Stimulated activated CD8-positive, alpha-beta memory T cell treated with anti-CD3 and anti-CD28 coated beads, Interleukin-12 subunit alpha, Interleukin-12 subunit beta, amount 100 ng/mL, for 4 hours (primary cell): ENCODE data around the gene MS4A4E.
"Not testable (repeated sequence)": the region's sequence is repeated elsewhere in the genome, so short reads cannot be mapped to it uniquely, and the experiment has no call there.

Experiments used
- DNase-seq: peaks from one replicate; pipeline ENCODE4 v3.0.0-alpha.2; 2020; ENCODE audit warnings: low read depth

MS4A4E gene

DNA sequence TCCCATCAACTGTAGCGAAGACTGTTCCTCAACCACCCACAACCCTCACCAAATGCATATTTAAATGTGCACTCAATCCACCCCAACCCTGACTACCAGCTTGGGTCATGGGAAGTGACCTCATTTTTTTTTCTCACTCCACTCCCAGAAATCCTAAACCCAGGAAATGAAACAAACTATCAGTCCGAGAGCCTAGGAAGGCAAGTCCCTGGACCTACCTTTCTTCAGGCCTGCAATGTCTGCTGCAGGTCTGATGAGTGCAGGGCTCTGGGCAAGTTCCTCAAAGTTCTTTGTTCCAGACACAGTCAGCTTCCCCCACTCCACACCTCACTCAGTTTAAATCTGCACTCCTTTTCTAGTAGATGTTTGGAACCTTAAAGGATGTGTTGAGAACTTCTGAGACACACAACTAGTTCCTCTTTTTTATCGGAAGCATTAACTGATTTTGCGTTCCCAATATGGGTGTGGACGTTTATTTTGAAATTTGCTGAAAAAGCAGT lies at the start of gene MS4A4E:
Gene MS4A4E, minus strand, starts transcription at position 398 of the 500 bp plus-strand sequence. CDS start 13,082 bp downstream, outside the sequence.
- no peak for DNase-seq

DNA sequence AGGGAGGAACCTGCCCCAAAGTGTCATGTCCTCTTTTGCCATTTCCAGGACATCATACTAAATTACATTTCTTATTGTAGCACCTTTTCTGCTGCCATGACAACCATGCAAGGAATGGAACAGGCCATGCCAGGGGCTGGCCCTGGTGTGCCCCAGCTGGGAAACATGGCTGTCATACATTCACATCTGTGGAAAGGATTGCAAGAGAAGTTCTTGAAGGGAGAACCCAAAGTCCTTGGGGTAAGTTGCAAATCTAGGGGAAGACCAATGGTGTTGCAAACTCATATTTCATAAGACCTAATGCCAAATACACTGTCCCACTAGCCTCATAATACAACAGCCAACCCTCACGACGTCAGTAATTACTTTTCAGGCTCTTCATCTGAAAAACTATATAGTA lies 49.2 kb upstream of the MS4A4E start:
- no peak for DNase-seq

DNA sequence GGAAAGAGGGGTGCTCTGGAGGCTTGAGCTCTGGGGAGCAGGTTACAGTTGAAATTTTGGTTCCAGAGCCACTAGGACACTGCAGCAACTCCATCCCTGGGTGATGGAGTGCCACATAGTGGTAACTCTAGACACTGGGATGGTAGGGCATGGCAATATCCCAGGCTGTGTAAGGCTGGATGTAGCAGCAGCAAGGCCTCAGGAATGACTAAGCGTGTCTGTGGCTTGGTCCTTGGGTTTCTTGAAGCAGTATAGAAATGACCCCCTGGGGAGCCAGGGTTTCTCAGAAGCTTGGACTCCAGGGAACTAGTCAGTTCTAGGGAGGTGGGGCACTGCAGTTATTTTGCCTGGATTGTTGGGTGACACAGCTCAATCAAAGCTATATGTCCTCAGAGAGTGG lies 45.6 kb upstream of the MS4A4E start:
- no peak for DNase-seq

DNA sequence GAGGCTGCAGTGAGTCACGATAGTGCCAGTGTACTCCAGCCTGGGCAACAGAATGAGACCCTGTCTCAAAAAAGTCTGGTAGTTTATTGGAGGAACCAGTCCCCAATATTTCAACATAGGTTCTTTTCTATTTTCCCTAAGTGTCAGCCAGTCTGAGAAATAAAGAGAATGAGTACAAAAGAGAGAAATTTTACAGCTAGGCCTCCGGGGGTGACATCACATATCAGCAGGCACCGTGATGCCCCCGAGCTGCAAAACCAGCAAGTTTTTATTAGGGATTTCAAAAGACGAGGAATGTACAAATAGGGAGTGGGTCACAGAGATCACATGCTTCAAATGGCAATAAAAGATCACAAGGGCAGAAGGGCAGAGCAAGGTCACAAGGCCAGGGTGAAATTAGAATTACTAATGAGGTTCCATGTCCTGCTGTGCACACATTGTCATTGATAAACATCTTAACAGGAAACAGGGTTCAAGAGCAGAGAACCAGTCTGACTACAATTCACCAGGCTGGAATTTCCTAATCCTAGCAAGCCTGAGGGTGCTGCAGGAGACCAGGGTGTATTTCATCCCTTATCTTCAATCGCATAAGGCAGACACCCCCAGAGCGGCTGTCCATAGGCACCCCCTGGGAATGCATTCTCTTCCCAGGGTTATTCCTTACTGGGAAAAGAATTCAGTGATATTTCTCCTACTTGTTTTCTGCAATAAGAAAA lies 42.6 kb upstream of the MS4A4E start:
- DNase-seq = not testable (repeated sequence)

DNA sequence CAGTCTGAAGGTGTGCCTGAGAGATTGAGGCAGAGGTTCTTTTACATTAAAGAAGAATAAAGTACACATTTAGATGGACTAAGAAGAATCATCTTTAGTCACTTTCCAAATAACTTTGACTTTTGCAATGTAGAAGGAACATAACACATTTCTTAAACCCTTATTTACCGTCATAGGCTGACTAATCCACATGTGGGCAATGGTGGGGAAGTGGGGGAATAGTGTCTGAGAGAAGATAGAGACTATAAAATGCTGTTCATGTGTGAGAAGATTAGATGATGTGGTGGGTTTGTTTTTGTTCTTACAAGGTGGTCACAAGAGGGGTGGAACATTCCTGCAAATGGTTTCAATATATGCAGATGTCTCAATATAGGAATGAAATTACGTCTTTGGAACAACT lies 39.3 kb upstream of the MS4A4E start:
- no peak for DNase-seq

DNA sequence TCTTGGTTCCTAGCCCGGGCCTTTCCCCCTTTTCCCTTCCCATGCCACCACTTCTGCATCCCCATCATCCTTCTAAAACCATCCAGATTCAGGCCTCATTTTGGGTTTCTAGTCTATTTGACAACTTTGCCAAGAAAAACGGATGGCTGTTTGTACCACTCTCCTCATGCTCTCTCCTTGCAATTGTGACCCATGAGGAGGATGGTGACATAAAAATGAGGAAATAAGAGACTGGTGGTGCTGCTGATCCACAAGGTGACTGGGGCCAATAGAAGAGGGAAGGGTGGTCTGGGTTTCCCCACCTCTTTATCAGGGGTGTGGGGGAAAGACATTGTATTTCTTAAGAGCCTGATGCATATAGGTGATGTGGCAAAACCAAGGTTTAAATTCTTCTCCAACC lies 38.5 kb upstream of the MS4A4E start:
- no peak for DNase-seq

DNA sequence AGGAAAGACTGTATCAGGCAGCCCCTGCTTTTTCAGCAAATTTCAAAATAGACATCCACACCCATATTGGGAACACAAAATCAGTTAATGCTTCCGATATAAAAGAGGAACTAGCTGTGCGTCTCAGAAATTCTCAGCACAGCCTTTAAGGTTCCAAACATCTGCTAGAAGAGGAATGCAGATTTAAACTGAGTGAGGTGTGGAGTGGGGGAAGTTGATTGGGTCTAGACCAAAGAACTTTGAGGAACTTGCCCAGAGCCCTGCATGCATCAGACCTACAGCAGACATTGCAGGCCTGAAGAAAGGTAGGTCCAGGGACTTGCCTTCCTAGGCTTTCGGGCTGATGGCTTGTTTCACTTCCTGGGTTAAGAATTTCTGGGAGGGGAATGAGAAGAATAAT lies 37.5 kb upstream of the MS4A4E start, which contains the start of gene MS4A4A:
Gene MS4A4A, plus strand, starts transcription at position 255 of the 400 bp plus-strand sequence. Its CDS starts 10 bp downstream, at position 265.
- no peak for DNase-seq

DNA sequence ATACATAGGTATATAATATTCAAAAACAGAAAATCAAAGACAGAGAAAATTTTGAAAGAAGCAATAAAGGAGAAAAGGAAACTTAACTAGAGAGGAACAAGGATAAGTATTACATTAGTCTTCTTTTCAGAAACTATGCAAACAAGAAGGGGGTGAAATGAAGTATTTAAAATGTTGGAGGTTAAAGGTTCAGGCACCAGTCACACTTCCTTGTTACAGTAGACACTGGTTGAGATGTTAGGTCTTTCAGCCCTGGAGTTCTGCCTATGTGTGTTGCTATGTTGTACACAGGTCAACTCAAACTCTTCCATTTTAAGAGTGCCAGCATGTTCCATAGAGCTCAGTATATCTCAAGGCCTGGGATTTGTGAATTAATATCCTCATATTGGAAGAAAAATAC lies 31.5 kb upstream of the MS4A4E start:
- DNase-seq = no peak

DNA sequence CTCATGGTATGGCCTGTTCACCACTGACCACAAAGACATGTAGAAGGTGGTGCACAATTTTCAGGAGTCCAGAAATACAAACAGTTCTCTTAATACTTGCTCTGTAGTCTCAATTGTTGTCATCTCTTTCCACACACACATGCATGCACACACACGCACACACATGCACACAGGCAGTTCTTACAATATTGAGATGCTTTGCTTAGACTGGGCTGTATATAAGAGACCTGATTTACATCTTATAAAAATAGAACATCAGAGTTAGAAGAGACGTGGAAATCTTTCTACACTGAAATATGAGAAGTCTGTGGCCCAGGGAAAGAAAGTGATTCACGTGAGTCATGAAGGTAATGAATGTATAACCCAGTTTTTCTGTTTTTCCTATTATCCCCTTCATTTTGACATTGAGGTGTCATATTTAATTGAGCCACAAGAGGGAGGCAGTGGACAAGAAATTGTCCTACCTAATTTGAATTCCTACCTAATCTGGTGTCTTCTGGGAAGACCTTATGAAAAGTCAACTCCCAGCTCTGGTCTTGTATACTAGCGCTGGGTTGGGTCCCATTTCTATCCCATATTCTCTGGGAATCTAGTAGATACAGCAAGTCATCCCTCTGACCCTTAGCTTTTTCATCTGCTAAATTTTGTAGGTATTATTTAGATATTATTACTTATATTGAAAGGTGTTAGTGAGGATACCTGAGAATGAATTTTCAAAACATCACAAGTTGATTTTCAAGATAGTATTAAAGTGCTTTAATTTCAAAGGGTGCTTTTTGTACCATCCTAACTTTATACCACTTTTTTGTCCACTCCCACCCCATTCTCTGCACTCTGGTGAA lies 22.7 kb upstream of the MS4A4E start:
- DNase-seq = no peak

DNA sequence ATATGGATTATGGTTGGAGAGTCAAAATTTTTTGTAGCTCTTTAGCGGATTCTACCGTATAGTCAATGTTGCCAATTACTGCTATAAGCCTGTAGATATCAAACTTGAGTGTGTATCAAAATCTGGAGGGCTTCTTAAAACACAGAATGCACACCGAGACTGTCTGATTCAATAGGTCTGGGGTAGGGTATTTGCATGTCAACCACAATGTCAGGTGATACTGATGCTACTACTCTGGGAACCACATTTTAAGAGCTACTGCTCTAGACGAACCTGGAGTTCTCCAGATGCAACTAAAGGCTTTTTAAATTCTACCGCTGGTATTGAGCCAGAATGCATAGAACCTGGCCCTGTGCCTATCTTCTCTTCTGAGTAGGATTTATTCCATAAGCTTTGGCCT lies 21.7 kb upstream of the MS4A4E start:
- no peak for DNase-seq

DNA sequence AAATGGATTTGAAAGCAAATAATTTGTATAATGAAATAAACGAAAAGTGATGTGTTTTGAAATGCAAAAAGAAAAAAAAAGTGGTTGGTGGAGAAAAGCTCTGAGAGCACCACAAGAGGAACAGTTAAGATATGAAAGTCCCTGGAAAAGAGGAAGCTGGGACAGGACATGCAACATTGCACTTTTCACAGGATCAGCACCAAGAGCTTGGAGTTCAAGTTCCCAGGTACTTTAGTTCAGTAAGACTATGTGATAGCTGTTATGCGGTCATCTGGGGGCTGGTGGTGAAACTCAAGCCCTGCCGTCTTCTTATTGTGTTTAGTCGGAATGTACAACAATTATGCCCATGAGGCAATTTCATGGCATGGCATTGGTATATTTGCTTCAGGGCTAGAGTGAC lies 20.5 kb upstream of the MS4A4E start:
- no peak for DNase-seq

DNA sequence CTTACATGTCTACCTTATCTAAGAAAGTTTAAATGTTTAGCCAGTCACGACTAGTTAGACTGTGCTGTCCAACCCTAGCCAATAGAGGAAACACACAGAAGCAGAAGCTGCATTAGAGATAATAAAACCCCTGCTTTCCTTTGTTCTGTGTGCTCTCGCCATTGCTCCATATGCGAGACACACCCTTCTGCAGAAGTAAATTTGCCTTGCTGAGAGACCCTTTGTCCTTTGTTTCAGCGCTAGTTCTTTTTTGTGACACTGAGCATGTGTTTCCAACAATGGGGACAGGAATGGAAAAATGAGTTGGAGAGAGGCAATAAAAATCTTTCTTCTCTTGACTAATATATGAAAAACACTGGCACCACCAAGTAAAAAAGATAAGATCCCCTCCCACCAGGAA lies 18.1 kb upstream of the MS4A4E start:
- DNase-seq = no peak

DNA sequence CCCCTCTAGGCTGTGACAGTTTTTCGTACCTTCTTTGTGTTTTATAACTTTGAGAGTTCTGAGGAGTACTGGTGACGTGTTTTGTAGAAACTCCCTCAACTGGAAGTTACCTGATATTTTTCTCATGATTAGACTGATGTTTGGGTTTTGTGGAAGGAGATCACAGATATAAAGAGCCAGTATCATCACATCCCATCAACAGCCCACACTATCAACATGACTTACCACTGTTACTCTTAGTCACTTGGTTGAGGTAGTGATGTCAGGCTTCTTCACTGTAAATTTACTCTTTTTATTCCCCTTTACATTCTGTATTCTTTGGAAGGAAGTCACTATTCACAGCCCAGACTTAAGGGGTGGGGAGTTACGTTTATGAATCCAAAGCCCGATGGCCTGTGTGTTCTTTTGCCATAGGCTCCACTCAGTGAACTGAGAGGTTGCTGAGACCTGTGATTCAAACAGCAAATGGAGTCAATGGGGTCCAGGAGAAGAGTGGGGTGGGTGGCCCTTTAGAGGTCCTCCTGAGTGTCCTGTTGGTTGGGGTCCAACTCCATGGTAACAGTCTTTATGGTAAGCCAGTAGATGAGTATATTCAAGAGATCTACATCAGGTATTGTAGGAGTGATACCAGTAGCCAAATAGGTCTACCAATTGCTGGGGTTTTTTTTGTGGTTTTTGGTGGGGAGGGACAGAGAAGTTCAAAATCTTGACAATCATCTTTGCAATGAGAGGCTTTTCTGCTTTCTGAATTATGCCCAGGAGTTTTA lies 15.2 kb upstream of the MS4A4E start:
- no peak for DNase-seq

DNA sequence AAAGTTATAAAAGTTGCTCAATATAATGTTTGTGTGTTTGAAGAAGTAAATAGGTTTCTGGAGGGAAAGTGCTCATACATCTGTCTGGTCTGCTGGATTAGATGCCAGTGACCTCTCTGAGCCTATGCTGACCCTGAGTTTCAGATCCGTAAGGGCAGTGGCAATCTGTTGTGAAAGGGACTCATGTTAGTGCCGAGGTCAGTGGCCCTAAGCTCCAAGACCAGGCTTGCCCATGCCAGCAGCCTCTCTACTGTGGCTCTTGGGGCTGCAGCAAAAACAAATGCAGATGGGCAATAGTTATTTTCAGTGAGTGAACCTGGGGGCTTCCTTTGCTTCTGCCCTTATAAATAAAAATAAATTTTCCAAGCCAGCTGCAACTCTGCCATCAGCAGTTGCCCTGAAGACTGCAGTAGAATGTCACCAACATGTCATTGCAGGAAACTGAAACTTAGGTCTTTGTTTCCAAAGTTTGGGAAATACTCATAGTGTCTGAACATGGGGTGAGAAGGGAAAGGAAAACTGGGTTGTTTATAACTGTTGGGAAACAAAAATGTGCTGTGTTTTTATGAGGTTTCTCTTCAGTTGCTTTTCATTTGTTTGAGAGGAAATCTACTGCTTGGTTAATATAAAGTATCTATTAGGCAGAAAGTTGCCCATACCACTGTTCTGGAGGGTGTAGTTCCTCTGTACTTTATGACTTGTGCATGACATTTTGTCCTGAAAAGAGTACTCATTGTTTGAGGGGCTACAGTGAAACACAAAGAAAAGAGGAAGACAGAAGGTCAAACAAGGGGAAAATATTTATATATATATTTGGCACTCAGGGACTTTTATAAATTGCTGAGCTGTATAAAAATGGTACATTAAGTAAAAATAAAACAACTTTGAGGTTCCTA lies 9.5 kb upstream of the MS4A4E start:
- no peak for DNase-seq

DNA sequence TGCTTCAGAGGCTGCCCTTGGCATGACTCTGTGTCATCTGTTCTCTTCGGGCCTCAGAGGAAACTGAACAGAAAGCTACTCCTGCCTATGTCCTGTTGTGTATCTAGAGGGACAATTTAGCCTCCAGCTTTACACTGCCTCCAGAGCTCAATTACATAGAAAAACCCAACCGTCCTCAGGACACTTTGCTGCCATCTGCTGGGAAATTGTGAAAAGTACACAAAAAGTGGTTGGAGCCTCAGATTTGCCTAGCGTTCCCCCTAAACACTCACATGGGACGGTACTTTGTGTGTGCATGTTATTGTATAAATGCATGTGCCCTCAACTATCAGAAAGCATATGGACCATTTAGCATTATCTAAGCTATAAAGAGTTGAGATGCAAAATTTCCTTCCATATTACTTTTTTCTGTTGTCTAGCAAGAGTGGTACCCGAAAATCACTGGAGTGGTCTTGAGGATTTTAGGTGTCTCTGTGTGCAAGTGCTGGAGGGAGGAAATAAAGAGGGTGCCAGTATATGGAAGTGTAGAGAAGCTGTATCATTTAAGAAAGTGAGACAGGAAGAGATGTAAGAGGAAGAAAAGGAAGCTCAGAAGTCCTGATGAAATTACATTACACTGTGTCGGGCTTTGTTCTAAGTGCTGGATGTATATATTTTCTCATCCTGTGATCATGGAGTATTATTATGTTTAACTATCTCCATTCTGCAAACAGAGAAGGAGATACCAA lies 8.7 kb upstream of the MS4A4E start:
- no peak for DNase-seq

DNA sequence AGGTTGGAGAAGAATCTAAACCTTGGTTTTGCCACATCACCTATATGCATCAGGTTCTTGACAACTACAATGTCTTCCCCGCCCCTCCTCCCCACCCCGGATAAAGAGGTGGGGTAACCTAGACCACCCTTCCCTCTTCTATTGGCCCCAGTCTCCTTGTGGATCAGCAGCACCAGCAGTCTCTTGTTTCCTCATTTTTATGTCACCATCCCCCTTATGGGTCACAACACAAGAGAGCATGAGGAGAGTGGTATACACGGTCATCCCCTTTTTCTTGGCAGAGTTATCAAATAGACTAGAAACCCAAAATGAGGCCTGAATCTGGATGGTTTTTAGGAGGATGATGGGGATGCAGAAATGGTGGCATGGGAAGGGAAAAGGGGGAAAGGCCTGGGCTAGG lies 1.2 kb downstream of the MS4A4E start:
- DNase-seq = no peak

DNA sequence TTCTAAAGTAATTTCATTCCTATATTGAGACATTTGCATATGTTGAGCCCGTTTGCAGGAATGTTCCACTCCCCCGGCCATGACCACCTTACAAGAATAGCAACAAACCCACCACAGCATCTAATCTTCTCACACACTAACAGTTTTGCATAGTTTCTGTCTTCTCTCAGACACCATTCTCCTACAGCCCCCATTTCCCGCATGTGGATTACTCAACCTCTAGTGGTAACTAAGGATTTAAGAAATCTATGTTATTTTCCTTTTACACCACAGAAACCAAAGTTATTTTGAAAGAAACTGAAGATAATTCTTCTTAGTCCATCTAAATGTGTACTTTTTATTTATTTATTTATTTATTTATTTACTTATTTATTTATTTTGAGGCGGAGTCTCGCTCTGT lies 2.3 kb downstream of the MS4A4E start:
- no peak for DNase-seq

DNA sequence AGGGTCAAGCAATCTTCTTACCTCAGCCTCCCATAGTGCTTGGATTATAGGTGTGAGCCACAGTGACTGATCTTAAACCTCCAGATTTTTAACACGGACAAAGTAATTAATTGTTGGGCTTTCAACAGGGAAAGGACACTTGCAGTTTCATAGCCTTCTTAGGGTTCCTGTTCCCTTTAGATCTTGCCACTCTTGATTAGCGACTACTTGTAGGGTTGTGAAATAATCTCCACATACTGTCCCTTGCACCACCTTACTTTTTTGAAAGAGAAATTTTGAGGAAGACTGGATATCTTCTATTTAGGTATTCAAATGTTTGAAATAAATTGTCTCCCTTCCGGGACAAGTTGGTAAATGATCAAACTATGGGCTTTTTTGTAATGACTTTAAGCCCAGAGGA lies 7.6 kb downstream of the MS4A4E start:
- no peak for DNase-seq

DNA sequence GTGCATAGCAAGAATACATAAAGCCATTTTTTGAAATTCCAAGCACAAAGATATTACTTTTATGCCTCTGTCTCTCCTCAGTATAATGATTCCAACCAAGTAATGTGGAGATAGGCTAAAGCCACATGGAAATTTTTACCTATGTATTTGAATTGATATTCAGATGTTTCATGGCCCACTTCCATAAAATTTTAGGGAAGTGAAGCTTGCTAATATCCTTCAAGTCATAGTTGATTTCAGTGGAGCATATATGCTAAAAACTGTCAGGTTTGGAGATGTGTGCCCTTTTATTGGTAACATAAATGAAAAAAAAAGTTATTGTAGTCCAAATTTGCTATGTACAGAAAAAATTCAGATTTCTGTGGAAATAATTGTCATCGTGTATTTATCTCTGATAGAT lies 12.3 kb downstream of the MS4A4E start:
- no peak for DNase-seq

DNA sequence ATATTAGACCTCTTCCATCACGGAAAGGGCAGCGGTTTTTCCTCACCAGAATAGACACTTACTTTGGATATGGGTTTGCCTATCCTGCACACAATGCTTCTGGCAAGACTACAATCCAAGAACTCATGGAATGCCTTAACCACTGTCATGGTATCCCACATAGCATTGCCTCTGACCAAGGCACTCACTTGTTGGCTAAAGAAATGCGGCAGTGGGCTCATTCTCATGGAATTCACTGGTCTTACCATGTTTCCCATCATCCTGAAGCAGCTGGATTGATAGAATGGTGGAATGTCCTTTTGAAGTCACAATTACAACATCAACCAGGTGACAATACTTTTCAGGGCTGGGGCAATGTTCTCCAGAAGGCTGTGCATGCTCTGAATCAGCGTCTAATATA lies 20.8 kb downstream of the MS4A4E start:
- DNase-seq = no peak

DNA sequence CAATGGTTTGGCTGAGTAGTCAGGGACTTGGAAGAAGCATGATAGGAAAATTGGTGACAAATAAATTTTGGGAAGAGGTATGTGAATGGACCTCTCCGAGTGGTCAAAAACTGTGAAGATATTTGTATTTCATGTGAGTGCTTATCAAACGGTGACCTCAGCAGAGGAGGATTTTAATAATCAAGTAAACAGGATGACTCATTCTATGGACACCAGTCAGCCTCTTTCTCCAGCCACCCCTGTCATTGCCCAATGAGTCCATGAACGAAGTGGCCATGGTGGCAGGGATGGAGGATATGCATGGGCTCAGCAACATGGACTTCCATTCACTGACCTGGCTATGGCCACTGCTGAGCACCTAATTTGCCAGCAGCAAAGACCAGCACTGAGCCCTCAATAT lies 21.2 kb downstream of the MS4A4E start:
- no peak for DNase-seq
